Measurements from ENCODE around the gene CFAP20DC. TPM values are rescaled to one million over a fixed set of nuclear protein-coding genes. Genes with fewer than 3 reads are reported as not detected.

CFAP20DC gene
- total RNA-seq, 1 donor from 2014 or later, result 0.57 TPM

DNA sequence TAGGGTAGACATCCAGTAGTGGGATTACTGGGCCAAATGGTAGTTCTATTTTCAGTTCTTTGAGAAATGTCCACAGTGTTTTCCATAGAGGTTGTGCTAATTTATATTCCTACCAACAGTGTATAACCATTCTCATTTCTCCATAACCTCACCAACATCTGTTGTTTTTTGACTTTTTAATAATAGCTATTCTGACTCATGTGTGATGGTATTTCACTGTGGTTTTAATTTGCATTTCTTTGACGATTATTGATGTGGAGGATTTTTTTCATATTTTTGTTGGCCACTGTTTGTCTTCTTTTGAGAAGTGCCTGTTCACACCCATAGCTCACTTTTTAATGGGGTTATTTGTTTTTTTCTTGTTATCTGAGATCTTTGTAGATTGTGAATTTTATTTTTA lies 125.2 kb downstream of the CFAP20DC start:
- DNase-seq (ENCODE audit: low read depth) (peak; percentile 76), FAIRE-seq (no peak)
- H3K4me1 ChIP-seq (ENCODE audit: insufficient read depth, low read length), result no peaks in the 10 kb centered on the region
- H3K9me3 ChIP-seq (ENCODE audit: insufficient read depth, low read depth, low read length), result no peaks in the 10 kb centered on the region
- TF ChIP-seq EZH2 (IDR thresholded peaks at IDR 0.05; ENCODE audit: insufficient read depth, low read length), result no peak
- TF ChIP-seq, protein P1, sequence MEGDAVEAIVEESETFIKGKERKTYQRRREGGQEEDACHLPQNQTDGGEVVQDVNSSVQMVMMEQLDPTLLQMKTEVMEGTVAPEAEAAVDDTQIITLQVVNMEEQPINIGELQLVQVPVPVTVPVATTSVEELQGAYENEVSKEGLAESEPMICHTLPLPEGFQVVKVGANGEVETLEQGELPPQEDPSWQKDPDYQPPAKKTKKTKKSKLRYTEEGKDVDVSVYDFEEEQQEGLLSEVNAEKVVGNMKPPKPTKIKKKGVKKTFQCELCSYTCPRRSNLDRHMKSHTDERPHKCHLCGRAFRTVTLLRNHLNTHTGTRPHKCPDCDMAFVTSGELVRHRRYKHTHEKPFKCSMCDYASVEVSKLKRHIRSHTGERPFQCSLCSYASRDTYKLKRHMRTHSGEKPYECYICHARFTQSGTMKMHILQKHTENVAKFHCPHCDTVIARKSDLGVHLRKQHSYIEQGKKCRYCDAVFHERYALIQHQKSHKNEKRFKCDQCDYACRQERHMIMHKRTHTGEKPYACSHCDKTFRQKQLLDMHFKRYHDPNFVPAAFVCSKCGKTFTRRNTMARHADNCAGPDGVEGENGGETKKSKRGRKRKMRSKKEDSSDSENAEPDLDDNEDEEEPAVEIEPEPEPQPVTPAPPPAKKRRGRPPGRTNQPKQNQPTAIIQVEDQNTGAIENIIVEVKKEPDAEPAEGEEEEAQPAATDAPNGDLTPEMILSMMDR (IDR thresholded peaks at IDR 0.05; ENCODE audit: insufficient read depth, low read depth, low read length), result no peak
- H3K27ac ChIP-seq (ENCODE audit: low read depth, low read length), result no peak overlapping the region
- H4K20me1 ChIP-seq (ENCODE audit: insufficient read depth, low read length), result no peaks in the 10 kb centered on the region
- H3K4me3 Mint-ChIP-seq (ENCODE audit: unreplicated experiment), result no peak overlapping the region
- H3K36me3 ChIP-seq (ENCODE audit: insufficient read depth, low read length), result no peaks in the 10 kb centered on the region
- H3K36me3 Mint-ChIP-seq (ENCODE audit: low read depth, unreplicated experiment), result no peaks in the 10 kb centered on the region
- H3K27me3 Mint-ChIP-seq (ENCODE audit: low read depth, unreplicated experiment), result no peaks in the 10 kb centered on the region
- no peak overlapping the region for H3K27ac Mint-ChIP-seq (ENCODE audit: unreplicated experiment)
- no peak overlapping the region for H3K9ac ChIP-seq (ENCODE audit: low read length)
- H3K4me3 ChIP-seq (ENCODE audit: insufficient read depth, low read depth, low read length), result no peak overlapping the region
- H3K4me2 ChIP-seq (ENCODE audit: low read length), result no peak overlapping the region
- no peaks in the 10 kb centered on the region for H3K79me2 ChIP-seq (ENCODE audit: insufficient read depth, low read length)
- no peak overlapping the region for H2AFZ ChIP-seq (ENCODE audit: low read depth, low read length)
- H3K9me3 Mint-ChIP-seq (ENCODE audit: unreplicated experiment), result no peaks in the 10 kb centered on the region
- no peaks in the 10 kb centered on the region for H3K27me3 ChIP-seq (ENCODE audit: insufficient read depth, low read length)
- no peaks in the 10 kb centered on the region for H3K4me1 Mint-ChIP-seq (ENCODE audit: low read depth, unreplicated experiment)

DNA sequence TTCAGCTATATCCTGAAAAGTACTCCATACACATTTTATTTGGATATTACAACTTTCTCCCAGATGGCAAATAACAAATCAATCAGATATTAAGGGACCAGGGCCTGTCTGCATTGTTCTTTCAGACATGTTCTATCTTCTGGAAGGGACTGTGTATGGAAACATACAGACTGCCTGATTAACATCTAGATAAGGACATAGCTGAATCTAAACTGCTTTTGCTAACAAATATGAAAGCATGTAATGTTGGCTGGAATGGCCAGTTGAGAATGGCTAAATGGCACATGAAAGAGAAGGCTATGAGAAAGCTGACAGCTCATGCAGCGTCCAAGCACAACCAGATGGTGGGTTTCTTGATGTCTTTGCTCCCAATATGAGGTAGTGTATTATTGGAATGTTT lies 149.4 kb downstream of the CFAP20DC start:
- H4K20me1 ChIP-seq (ENCODE audit: insufficient read depth, low read length), result no peaks in the 10 kb centered on the region
- no peaks in the 10 kb centered on the region for H3K27me3 Mint-ChIP-seq (ENCODE audit: low read depth, unreplicated experiment)
- H2AFZ ChIP-seq (ENCODE audit: low read depth, low read length), result no peak overlapping the region
- peaks cover 6% of the 10 kb centered on the region for H3K9me3 Mint-ChIP-seq (ENCODE audit: unreplicated experiment)
- no peak overlapping the region for H3K4me3 ChIP-seq (ENCODE audit: insufficient read depth, low read depth, low read length)
- H3K9me3 ChIP-seq (ENCODE audit: insufficient read depth, low read depth, low read length), result no peaks in the 10 kb centered on the region
- no peaks in the 10 kb centered on the region for H3K4me1 Mint-ChIP-seq (ENCODE audit: low read depth, unreplicated experiment)
- no peaks in the 10 kb centered on the region for H3K36me3 ChIP-seq (ENCODE audit: insufficient read depth, low read length)
- H3K9ac ChIP-seq (ENCODE audit: low read length), result no peak overlapping the region
- H3K4me3 Mint-ChIP-seq (ENCODE audit: unreplicated experiment), result no peak overlapping the region
- no peak overlapping the region for H3K27ac ChIP-seq (ENCODE audit: low read depth, low read length)
- H3K4me1 ChIP-seq (ENCODE audit: insufficient read depth, low read length), result no peaks in the 10 kb centered on the region
- no peaks in the 10 kb centered on the region for H3K27me3 ChIP-seq (ENCODE audit: insufficient read depth, low read length)
- no peak for FAIRE-seq
- H3K36me3 Mint-ChIP-seq (ENCODE audit: low read depth, unreplicated experiment), result no peaks in the 10 kb centered on the region
- H3K27ac Mint-ChIP-seq (ENCODE audit: unreplicated experiment), result no peak overlapping the region
- TF ChIP-seq, protein P1 (IDR thresholded peaks at IDR 0.05; ENCODE audit: insufficient read depth, low read depth, low read length), result no peak
- H3K79me2 ChIP-seq (ENCODE audit: insufficient read depth, low read length), result no peaks in the 10 kb centered on the region
- no peak for DNase-seq (ENCODE audit: low read depth)
- no peak overlapping the region for H3K4me2 ChIP-seq (ENCODE audit: low read length)

DNA sequence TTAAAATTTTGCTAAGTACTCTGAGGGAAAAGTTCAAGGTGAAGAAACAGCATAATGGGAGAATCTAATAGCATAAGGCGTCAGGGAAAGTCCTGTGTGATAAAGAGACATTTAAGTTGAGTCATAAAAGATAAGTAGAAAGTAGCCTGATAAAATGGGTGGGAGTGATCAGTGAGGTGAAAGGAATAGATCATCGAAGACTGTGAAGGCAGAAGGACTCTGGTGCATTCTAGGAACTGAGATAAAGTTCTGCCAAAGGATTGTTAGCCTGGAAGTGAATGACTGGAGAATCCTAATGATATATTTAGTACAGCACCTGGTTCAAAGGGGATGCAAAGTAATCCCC lies 149.9 kb downstream of the CFAP20DC start:
- no peaks in the 10 kb centered on the region for H3K27me3 ChIP-seq (ENCODE audit: insufficient read depth, low read length)
- no peak overlapping the region for H3K27ac ChIP-seq (ENCODE audit: low read depth, low read length)
- Mint-ChIP-seq H3K36me3 (ENCODE audit: low read depth, unreplicated experiment) (no peaks in the 10 kb centered on the region), H3K27me3 (ENCODE audit: low read depth, unreplicated experiment) (no peaks in the 10 kb centered on the region), H3K4me3 (ENCODE audit: unreplicated experiment) (no peak overlapping the region), H3K27ac (ENCODE audit: unreplicated experiment) (no peak overlapping the region), H3K9me3 (ENCODE audit: unreplicated experiment) (peaks cover 10% of the 10 kb centered on the region), H3K4me1 (ENCODE audit: low read depth, unreplicated experiment) (no peaks in the 10 kb centered on the region)
- peak overlapping the region; percentile 34 for H3K4me2 ChIP-seq (ENCODE audit: low read length)
- H3K9ac ChIP-seq (ENCODE audit: low read length), result no peak overlapping the region
- H3K36me3 ChIP-seq (ENCODE audit: insufficient read depth, low read length), result no peaks in the 10 kb centered on the region
- TF ChIP-seq EZH2 (IDR thresholded peaks at IDR 0.05; ENCODE audit: insufficient read depth, low read length), result no peak
- TF ChIP-seq, protein P1 (IDR thresholded peaks at IDR 0.05; ENCODE audit: insufficient read depth, low read depth, low read length), result no peak
- no peak overlapping the region for H2AFZ ChIP-seq (ENCODE audit: low read depth, low read length)
- no peaks in the 10 kb centered on the region for H4K20me1 ChIP-seq (ENCODE audit: insufficient read depth, low read length)
- DNase-seq (ENCODE audit: low read depth), result peak; percentile 36
- H3K79me2 ChIP-seq (ENCODE audit: insufficient read depth, low read length), result no peaks in the 10 kb centered on the region
- H3K9me3 ChIP-seq (ENCODE audit: insufficient read depth, low read depth, low read length), result no peaks in the 10 kb centered on the region
- no peaks in the 10 kb centered on the region for H3K4me1 ChIP-seq (ENCODE audit: insufficient read depth, low read length)
- no peak overlapping the region for H3K4me3 ChIP-seq (ENCODE audit: insufficient read depth, low read depth, low read length)
- no peak for FAIRE-seq
